ENCODE measurements around the gene DUSP28.
"Not testable (repeated sequence)": the region's sequence is repeated elsewhere in the genome, so short reads cannot be mapped to it uniquely, and the experiment has no call there.

Gene DUSP28

DNA sequence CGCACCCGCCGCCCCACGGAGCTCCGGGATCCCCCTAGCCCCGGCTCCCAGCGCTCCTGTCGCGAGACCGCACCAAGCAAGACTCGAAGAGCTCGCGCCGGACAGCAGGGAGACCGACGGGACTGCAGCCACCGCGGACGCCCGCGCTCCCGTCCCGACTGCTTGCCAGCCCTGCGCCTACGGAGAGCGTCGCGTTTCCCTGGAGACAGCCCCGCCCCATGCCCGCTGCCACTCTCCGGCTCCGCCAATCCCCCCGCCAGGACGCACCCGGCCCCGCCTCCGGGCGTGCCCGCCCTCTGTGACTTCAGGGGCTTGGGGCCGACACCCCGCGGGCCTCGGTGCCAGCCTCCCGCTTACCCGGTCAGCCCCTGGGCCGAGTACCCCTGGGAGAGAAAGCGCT lies 2.3 kb upstream of the DUSP28 start, which contains the start of gene ANKMY1:
TSS of gene ANKMY1 (minus strand) at position 181 of the 400 bp plus-strand sequence. CDS start 653 bp downstream, outside the sequence.
- H3K27ac ChIP-seq, result no peak within 1 kb of the TSS
- TF ChIP-seq, protein P1, sequence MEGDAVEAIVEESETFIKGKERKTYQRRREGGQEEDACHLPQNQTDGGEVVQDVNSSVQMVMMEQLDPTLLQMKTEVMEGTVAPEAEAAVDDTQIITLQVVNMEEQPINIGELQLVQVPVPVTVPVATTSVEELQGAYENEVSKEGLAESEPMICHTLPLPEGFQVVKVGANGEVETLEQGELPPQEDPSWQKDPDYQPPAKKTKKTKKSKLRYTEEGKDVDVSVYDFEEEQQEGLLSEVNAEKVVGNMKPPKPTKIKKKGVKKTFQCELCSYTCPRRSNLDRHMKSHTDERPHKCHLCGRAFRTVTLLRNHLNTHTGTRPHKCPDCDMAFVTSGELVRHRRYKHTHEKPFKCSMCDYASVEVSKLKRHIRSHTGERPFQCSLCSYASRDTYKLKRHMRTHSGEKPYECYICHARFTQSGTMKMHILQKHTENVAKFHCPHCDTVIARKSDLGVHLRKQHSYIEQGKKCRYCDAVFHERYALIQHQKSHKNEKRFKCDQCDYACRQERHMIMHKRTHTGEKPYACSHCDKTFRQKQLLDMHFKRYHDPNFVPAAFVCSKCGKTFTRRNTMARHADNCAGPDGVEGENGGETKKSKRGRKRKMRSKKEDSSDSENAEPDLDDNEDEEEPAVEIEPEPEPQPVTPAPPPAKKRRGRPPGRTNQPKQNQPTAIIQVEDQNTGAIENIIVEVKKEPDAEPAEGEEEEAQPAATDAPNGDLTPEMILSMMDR (conservative IDR thresholded peaks at IDR 0.05), result no peak

DNA sequence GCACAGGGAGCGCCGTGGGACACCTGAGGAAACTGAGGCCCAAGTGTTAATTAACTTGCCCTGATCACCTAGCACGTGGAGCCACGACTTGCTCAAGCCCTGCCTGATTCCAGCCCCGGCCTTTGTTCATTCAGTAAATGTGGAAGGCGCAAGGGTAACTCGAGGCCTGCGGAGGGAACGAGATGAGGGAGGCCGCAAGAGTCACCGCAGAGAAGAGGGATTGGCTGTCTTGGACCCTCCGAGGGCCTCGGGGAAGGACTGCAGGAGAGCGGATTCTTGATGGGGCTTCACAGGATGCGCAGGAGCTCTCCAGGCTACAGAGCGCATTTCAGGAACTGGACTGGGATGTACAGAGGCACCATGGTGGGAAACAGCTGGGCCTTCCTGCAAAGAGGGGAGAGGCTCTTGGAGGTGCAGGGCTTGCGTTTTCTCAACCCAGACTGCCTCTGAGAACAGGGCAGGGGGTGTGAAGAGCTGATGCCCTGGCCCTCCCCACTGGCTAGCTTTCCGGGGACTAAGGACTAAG lies 1.9 kb upstream of the DUSP28 start:
- TF ChIP-seq, protein P1 (conservative IDR thresholded peaks at IDR 0.05), result no peak
- no peak overlapping the region for H3K27ac ChIP-seq

DNA sequence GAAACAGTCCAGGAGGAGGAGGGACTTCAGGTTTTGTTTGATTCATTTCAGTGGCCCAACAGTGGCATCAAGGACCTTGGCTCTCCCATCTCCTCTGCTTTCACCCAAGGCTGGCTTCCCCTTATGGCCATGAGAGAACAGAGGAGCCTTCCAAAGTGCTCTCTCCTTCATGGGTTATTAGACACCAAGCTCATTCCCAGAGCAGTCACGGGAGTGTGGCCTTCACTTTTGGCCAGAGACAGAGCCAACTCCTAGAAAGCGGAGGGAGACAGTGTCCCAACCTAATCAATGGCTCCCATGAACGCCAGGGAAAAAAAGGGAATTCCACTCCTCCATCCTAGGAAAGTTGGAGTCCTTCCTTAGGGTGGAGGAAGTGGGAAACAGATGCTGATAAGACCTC lies 871 bp upstream of the DUSP28 start:
- TF ChIP-seq, protein P1 (conservative IDR thresholded peaks at IDR 0.05), result no peak
- H3K27ac ChIP-seq, result no peak overlapping the region

DNA sequence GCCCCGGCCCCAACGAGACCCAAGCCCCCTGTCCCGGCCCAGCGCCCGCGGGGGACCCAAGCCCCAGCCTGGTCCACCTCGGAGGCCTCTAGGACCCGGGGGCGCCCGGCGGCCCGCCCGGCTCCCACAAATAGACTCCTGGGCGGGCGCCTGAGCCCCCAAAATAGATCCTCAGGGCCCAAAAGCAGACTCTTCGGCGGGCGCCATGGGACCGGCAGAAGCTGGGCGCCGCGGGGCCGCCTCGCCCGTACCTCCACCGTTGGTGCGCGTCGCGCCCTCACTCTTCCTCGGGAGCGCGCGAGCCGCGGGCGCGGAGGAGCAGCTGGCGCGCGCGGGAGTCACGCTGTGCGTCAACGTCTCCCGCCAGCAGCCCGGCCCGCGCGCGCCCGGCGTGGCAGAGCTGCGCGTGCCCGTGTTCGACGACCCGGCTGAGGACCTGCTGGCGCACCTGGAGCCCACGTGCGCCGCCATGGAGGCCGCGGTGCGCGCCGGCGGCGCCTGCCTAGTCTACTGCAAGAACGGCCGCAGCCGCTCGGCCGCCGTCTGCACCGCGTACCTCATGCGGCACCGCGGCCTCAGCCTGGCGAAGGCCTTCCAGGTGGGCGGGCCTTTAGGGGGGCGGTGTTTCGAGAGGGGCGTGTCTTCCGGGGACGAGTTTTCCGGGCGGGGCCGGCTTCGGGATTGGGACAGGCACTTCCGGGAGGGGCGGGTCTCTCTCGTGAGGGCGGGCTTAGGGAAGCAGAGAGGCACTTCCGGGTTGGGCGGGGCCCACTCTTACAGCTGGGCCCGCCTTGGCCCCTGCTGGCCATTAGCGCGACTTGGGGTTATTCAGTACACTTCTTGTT lies 545 bp downstream of the DUSP28 start:
- TF ChIP-seq, protein P1 (conservative IDR thresholded peaks at IDR 0.05), result peak; percentile 21
- H3K27ac ChIP-seq, result peak overlapping the region; percentile 98

DNA sequence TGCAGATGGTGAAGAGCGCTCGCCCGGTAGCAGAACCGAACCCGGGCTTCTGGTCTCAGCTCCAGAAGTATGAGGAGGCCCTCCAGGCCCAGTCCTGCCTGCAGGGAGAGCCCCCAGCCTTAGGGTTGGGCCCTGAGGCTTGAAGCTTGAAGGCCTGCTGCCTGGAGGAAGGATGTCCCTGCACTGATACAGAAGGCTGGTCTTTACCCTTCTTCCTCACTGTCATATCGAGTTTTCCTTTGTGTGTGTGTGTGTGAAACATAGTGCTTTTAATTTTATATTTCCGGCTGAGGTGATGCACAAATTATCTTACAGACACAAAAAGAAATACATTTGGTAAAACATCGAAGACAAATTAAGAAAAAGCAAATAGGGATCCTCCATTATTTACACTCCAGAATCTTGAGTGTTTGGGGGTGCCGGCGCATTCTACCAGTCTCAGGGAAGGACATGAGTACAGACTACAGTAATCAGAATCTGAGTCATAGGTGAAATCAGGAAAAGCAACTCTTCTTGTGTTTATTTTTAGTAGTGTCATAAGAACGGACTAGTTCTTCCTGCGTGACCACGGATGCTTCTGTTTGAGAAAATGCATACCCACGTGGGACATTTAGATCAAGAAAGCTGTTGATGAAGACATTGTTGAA lies 1.3 kb downstream of the DUSP28 start:
- TF ChIP-seq, protein P1 (conservative IDR thresholded peaks at IDR 0.05), result no peak
- peak overlapping the region; percentile 98 for H3K27ac ChIP-seq

DNA sequence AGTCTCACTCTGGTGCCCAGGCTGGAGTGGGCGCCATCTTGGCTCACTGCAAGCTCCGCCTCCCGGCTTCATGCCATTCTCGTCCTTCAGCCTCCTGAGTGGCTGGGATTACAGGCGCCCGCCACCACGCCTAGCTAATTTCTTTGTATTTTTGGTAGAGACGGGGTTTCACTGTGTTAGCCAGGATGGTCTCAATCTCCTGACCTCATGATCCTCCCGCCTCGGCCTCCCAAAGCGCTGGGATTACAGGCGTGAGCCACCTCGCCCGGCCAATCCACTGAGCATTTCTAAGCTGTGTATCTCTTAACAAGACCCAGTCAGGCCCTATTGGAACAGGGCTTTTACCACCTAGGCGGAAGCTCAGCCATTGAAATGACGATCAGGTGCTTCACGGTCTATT lies 3.1 kb downstream of the DUSP28 start:
- H3K27ac ChIP-seq, result not testable (repeated sequence)

DNA sequence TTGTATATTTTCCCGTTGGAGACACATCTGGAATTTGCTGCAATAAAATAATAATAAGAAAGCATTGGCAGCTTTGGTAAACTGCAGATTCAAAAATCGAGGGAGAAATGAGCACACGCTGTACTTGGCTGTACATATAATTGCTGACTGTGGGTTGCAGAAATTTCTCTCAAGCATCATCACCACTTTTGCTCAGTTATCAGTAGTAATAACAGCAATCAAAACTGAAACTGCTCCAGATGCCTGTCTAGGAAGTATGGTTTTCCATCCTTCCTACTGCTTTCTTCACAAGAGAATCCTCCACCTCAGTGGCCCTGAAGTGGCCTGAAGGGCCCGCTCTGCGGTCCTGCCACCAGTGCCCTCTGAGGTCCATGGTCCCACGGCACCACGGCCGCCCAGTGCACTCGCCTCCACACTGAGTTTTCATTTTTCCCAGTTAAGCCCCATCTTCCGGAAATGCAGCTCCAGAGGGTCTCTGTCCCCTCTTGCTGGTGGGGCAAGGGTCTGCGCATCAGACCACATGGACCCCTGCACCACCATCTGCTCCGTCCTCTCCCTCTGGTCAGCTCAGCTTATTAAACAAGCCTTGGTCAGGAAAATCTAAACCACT lies 3.9 kb downstream of the DUSP28 start:
- TF ChIP-seq, protein P1 (conservative IDR thresholded peaks at IDR 0.05), result no peak

More for the DNA sequence above, 3.9 kb downstream of the DUSP28 start:
- no peak overlapping the region for H3K27ac ChIP-seq
